ACC112 (cell line): ENCODE data around the gene ABTB1.

Experiments used
- H2AFZ ChIP-seq: fragments of 200-600 bp; sonication (generic); one replicate; pipeline ENCODE4 v1.6.0; 2017; ENCODE audit warnings: antibody characterized with exemption, low read length; ENCODE audit not compliant: unreplicated experiment
- H3K27ac ChIP-seq: fragments of 200-600 bp; sonication (generic); 2 replicates; pipeline ENCODE4 v1.5.1; 2014; ENCODE audit warnings: low read depth, mild to moderate bottlenecking, antibody characterized with exemption, low read length, moderate library complexity
- H3K27me3 ChIP-seq: fragments of 200-600 bp; sonication (generic); 2 replicates; pipeline ENCODE4 v1.6.1; 2014; ENCODE audit warnings: mild to moderate bottlenecking, antibody characterized with exemption, low read length, moderate library complexity, mixed read lengths; ENCODE audit not compliant: insufficient read depth
- H3K36me3 ChIP-seq: fragments of 200-600 bp; sonication (generic); 2 replicates; pipeline ENCODE4 v1.6.1; 2016; ENCODE audit warnings: mild to moderate bottlenecking, antibody characterized with exemption, low read length, moderate library complexity, mixed read lengths; ENCODE audit not compliant: insufficient read depth
- H3K4me1 ChIP-seq: fragments of 200-600 bp; sonication (generic); one replicate; pipeline ENCODE4 v1.6.1; 2016; ENCODE audit warnings: low read length, mixed read lengths; ENCODE audit not compliant: insufficient read depth, unreplicated experiment, control insufficient read depth
- H3K4me3 ChIP-seq: fragments of 200-600 bp; sonication (generic); 2 replicates; pipeline ENCODE4 v1.5.1; 2014; ENCODE audit warnings: mild to moderate bottlenecking, low read depth, low read length
- H3K79me2 ChIP-seq: fragments of 200-600 bp; sonication (generic); one replicate; pipeline ENCODE4 v1.6.0; 2016; ENCODE audit warnings: low read length; ENCODE audit not compliant: control insufficient read depth, unreplicated experiment, insufficient read depth

ABTB1 gene

GRCh38 chr3:127663151-127663550 is 9.6 kb upstream of the ABTB1 start:
- H3K4me1 ChIP-seq = no peaks in the 10 kb centered on the region
- H3K79me2 ChIP-seq = no peaks in the 10 kb centered on the region
- H3K27ac ChIP-seq = no peak overlapping the region
- no peaks in the 10 kb centered on the region for H3K36me3 ChIP-seq
- H3K27me3 ChIP-seq = no peaks in the 10 kb centered on the region
- H3K4me3 ChIP-seq = no peak overlapping the region
- no peak overlapping the region for H2AFZ ChIP-seq

- H2AFZ ChIP-seq = no peak overlapping the region
- no peaks in the 10 kb centered on the region for H3K36me3 ChIP-seq
- no peaks in the 10 kb centered on the region for H3K79me2 ChIP-seq
- H3K27ac ChIP-seq = no peak overlapping the region
- no peak overlapping the region for H3K4me3 ChIP-seq
- H3K27me3 ChIP-seq = no peaks in the 10 kb centered on the region
- no peaks in the 10 kb centered on the region for H3K4me1 ChIP-seq
Measured at GRCh38 chr3:127665165-127665564, 7.6 kb upstream of the ABTB1 start.

- H3K4me1 ChIP-seq = no peaks in the 10 kb centered on the region
- no peaks in the 10 kb centered on the region for H3K79me2 ChIP-seq
- H3K36me3 ChIP-seq = no peaks in the 10 kb centered on the region
- no peak overlapping the region for H2AFZ ChIP-seq
- H3K4me3 ChIP-seq = no peak overlapping the region
- no peak overlapping the region for H3K27ac ChIP-seq
- H3K27me3 ChIP-seq = no peaks in the 10 kb centered on the region
Measured at GRCh38 chr3:127665586-127665985, 7.2 kb upstream of the ABTB1 start.

GRCh38 chr3:127666676-127667075 is 6.1 kb upstream of the ABTB1 start:
- Histone ChIP-seq H3K4me3 (no peak overlapping the region), H3K36me3 (no peaks in the 10 kb centered on the region), H3K27ac (no peak overlapping the region), H3K79me2 (no peaks in the 10 kb centered on the region), H3K4me1 (no peaks in the 10 kb centered on the region), H2AFZ (no peak overlapping the region), H3K27me3 (no peaks in the 10 kb centered on the region)

GRCh38 chr3:127667119-127667681 is 5.6 kb upstream of the ABTB1 start:
- no peaks in the 10 kb centered on the region for H3K79me2 ChIP-seq
- H3K4me3 ChIP-seq = no peak overlapping the region
- H3K27ac ChIP-seq = no peak overlapping the region
- no peaks in the 10 kb centered on the region for H3K27me3 ChIP-seq
- H3K4me1 ChIP-seq = no peaks in the 10 kb centered on the region
- no peaks in the 10 kb centered on the region for H3K36me3 ChIP-seq
- H2AFZ ChIP-seq = no peak overlapping the region

GRCh38 chr3:127668906-127669305 is 3.8 kb upstream of the ABTB1 start:
- H3K4me3 ChIP-seq = no peak overlapping the region
- H2AFZ ChIP-seq = no peak overlapping the region
- no peaks in the 10 kb centered on the region for H3K27me3 ChIP-seq
- no peaks in the 10 kb centered on the region for H3K4me1 ChIP-seq
- H3K79me2 ChIP-seq = no peaks in the 10 kb centered on the region
- no peak overlapping the region for H3K27ac ChIP-seq
- H3K36me3 ChIP-seq = no peaks in the 10 kb centered on the region

GRCh38 chr3:127669541-127670228 is 3.1 kb upstream of the ABTB1 start:
- Histone ChIP-seq H3K4me1 (no peaks in the 10 kb centered on the region), H3K79me2 (no peaks in the 10 kb centered on the region), H3K4me3 (no peak overlapping the region), H2AFZ (no peak overlapping the region), H3K36me3 (no peaks in the 10 kb centered on the region), H3K27ac (no peak overlapping the region), H3K27me3 (no peaks in the 10 kb centered on the region)

- Histone ChIP-seq H3K4me3 (no peak overlapping the region), H3K27me3 (no peaks in the 10 kb centered on the region), H2AFZ (no peak overlapping the region), H3K36me3 (no peaks in the 10 kb centered on the region), H3K27ac (no peak overlapping the region), H3K4me1 (no peaks in the 10 kb centered on the region), H3K79me2 (no peaks in the 10 kb centered on the region)
Measured at GRCh38 chr3:127670229-127670559, 2.6 kb upstream of the ABTB1 start.

GRCh38 chr3:127670761-127671522 is 1.8 kb upstream of the ABTB1 start:
- no peaks in the 10 kb centered on the region for H3K27me3 ChIP-seq
- H2AFZ ChIP-seq = no peak overlapping the region
- 0 out of 2 replicates have a peak overlapping the region, but pooled peaks have one; percentile 91 for H3K4me3 ChIP-seq
- H3K79me2 ChIP-seq = no peaks in the 10 kb centered on the region
- H3K27ac ChIP-seq = no peak overlapping the region
- no peaks in the 10 kb centered on the region for H3K36me3 ChIP-seq
- no peaks in the 10 kb centered on the region for H3K4me1 ChIP-seq

- Histone ChIP-seq H3K79me2 (no peaks in the 10 kb centered on the region), H3K4me1 (no peaks in the 10 kb centered on the region), H3K27me3 (no peaks in the 10 kb centered on the region), H3K36me3 (no peaks in the 10 kb centered on the region), H3K4me3 (peak overlapping the region; percentile 91), H3K27ac (peak overlapping the region; percentile 64; the same call in 1 of the 2 replicates), H2AFZ (peak overlapping the region; percentile 71)
Measured at GRCh38 chr3:127671523-127672428, 976 bp upstream of the ABTB1 start.
